ENCODE results near the gene SSBP3. TPM values are rescaled to one million over a fixed set of nuclear protein-coding genes. Genes with fewer than 3 reads are reported as not detected.

Gene SSBP3
- total RNA-seq, 1 experiment from 2014 or later = 42.1 TPM

- Histone ChIP-seq H3K36me3 (ENCODE audit: control insufficient read depth, insufficient read depth, low read length) (no peaks in the 10 kb centered on the region), H3K9me3 (no peaks in the 10 kb centered on the region), H3K27me3 (replicated peaks; ENCODE audit: control insufficient read depth, insufficient read depth, low read length) (no peaks in the 10 kb centered on the region), H3K4me1 (no peaks in the 10 kb centered on the region), H3K4me3 (ENCODE audit: low read depth, low read length) (no peak overlapping the region)
- no peaks in the 10 kb centered on the region for H3K4me1 Mint-ChIP-seq (ENCODE audit: low read depth, unreplicated experiment)
- ChIA-PET CTCF (interaction anchor here (0.7 kb wide), 1 partner anchor 27 kb away, joined by 4 read pairs; no protein-coding TSS in a partner anchor), POLR2A (no interaction called here)
- H3K9me3 Mint-ChIP-seq (ENCODE audit: unreplicated experiment) = no peaks in the 10 kb centered on the region
- intact Hi-C loops (cut with micrococcal nuclease; ENCODE audit: unreplicated experiment) = no loop called here
- BruUV-seq (replicated peaks) = no TSS peak
- H3K36me3 Mint-ChIP-seq (ENCODE audit: insufficient read depth, unreplicated experiment) = peaks cover 4% of the 10 kb centered on the region
- no peak for TF ChIP-seq CTCF (IDR thresholded peaks at IDR 0.05; ENCODE audit: insufficient read depth in 1 of 2, low read depth in 1 of 2, low read length in 1 of 2, severe bottlenecking in 1 of 2, unreplicated experiment in 1 of 2)
- no peaks in the 10 kb centered on the region for H3K27me3 Mint-ChIP-seq (ENCODE audit: insufficient read depth, unreplicated experiment)
- DNase-seq = no peak
- H3K27ac Mint-ChIP-seq (ENCODE audit: unreplicated experiment) = no peak overlapping the region
- H3K4me3 Mint-ChIP-seq (ENCODE audit: unreplicated experiment) = no peak overlapping the region
These were observed 100.2 kb downstream of the SSBP3 start for GRCh38 chr1:54305906-54306514.

GRCh38 chr1:54304518-54304917, 101.7 kb downstream of the SSBP3 start:
- Mint-ChIP-seq H3K27ac (ENCODE audit: unreplicated experiment) (no peak overlapping the region), H3K4me1 (ENCODE audit: low read depth, unreplicated experiment) (peaks cover 6% of the 10 kb centered on the region), H3K9me3 (ENCODE audit: unreplicated experiment) (no peaks in the 10 kb centered on the region), H3K36me3 (ENCODE audit: insufficient read depth, unreplicated experiment) (no peaks in the 10 kb centered on the region), H3K27me3 (ENCODE audit: insufficient read depth, unreplicated experiment) (no peaks in the 10 kb centered on the region), H3K4me3 (ENCODE audit: unreplicated experiment) (no peak overlapping the region)
- Histone ChIP-seq H3K4me3 (ENCODE audit: low read depth, low read length) (no peak overlapping the region), H3K36me3 (ENCODE audit: control insufficient read depth, insufficient read depth, low read length) (no peaks in the 10 kb centered on the region), H3K27me3 (replicated peaks; ENCODE audit: control insufficient read depth, insufficient read depth, low read length) (no peaks in the 10 kb centered on the region), H3K4me1 (no peaks in the 10 kb centered on the region), H3K9me3 (no peaks in the 10 kb centered on the region)
- intact Hi-C loops (cut with micrococcal nuclease; ENCODE audit: unreplicated experiment) = no loop called here
- ChIA-PET CTCF (interaction anchor here (0.8 kb wide), 1 partner anchor 123 kb away, joined by 3 read pairs; no protein-coding TSS in a partner anchor), POLR2A (no interaction called here)
- DNase-seq = no peak
- BruUV-seq (replicated peaks) = no TSS peak
- no peak for TF ChIP-seq CTCF (IDR thresholded peaks at IDR 0.05; ENCODE audit: insufficient read depth in 1 of 2, low read depth in 1 of 2, low read length in 1 of 2, severe bottlenecking in 1 of 2, unreplicated experiment in 1 of 2)

- intact Hi-C loops (cut with micrococcal nuclease; ENCODE audit: unreplicated experiment) = no loop called here
- Mint-ChIP-seq H3K4me3 (ENCODE audit: unreplicated experiment) (no peak overlapping the region), H3K27ac (ENCODE audit: unreplicated experiment) (no peak overlapping the region), H3K4me1 (ENCODE audit: low read depth, unreplicated experiment) (peaks cover 14% of the 10 kb centered on the region), H3K27me3 (ENCODE audit: insufficient read depth, unreplicated experiment) (no peaks in the 10 kb centered on the region), H3K36me3 (ENCODE audit: insufficient read depth, unreplicated experiment) (no peaks in the 10 kb centered on the region), H3K9me3 (ENCODE audit: unreplicated experiment) (no peaks in the 10 kb centered on the region)
- no peak for TF ChIP-seq CTCF (IDR thresholded peaks at IDR 0.05; ENCODE audit: insufficient read depth in 1 of 2, low read depth in 1 of 2, low read length in 1 of 2, severe bottlenecking in 1 of 2, unreplicated experiment in 1 of 2)
- POLR2A ChIA-PET = no interaction called here
- no peaks in the 10 kb centered on the region for H3K27me3 ChIP-seq (replicated peaks; ENCODE audit: control insufficient read depth, insufficient read depth, low read length)
- CTCF ChIA-PET = no interaction called here
- H3K36me3 ChIP-seq (ENCODE audit: control insufficient read depth, insufficient read depth, low read length) = no peaks in the 10 kb centered on the region
- no TSS peak for BruUV-seq (replicated peaks)
- no peak for DNase-seq
- no peak overlapping the region for H3K4me3 ChIP-seq (ENCODE audit: low read depth, low read length)
- no peaks in the 10 kb centered on the region for H3K4me1 ChIP-seq
- no peaks in the 10 kb centered on the region for H3K9me3 ChIP-seq
These were observed 103.0 kb downstream of the SSBP3 start for GRCh38 chr1:54302951-54303843.
